H9 (cell line): ENCODE data around the gene ANKRD22. TPM values are rescaled to one million over a fixed set of nuclear protein-coding genes. Genes with fewer than 3 reads are reported as not detected.

Source experiments
- DNase-seq: peaks from one replicate; pipeline ENCODE4 v3.0.0-alpha.2; 2017
- H2AFZ ChIP-seq: one replicate; pipeline ENCODE4 v1.6.1; 2013; ENCODE audit warnings: mild to moderate bottlenecking, low read length, control low read depth, moderate library complexity
- H2AK5ac ChIP-seq: 2 replicates; pipeline ENCODE4 v1.6.1; 2013; ENCODE audit warnings: low read length, control low read depth, mixed read lengths; ENCODE audit not compliant: insufficient read length
- H2BK120ac ChIP-seq: one replicate; pipeline ENCODE4 v1.6.1; 2013; ENCODE audit warnings: low read depth, mild to moderate bottlenecking, low read length, control low read depth, inconsistent platforms; ENCODE audit not compliant: poor library complexity, severe bottlenecking
- H2BK12ac ChIP-seq: 2 replicates; pipeline ENCODE4 v1.6.1; 2013; ENCODE audit warnings: low read length, control low read depth, mixed read lengths, low read depth; ENCODE audit not compliant: insufficient read length
- H2BK15ac ChIP-seq: 2 replicates; pipeline ENCODE4 v1.6.1; 2013; ENCODE audit warnings: low read depth, low read length, control low read depth
- H2BK20ac ChIP-seq: one replicate; pipeline ENCODE4 v1.6.1; 2013; ENCODE audit warnings: low read depth, mild to moderate bottlenecking, low read length, control low read depth, inconsistent platforms; ENCODE audit not compliant: poor library complexity, severe bottlenecking
- H2BK5ac ChIP-seq: 2 replicates; pipeline ENCODE4 v1.6.1; 2013; ENCODE audit warnings: low read length, control low read depth, mixed read lengths; ENCODE audit not compliant: insufficient read length
- H3K14ac ChIP-seq: 2 replicates; pipeline ENCODE4 v1.6.1; 2013; ENCODE audit warnings: low read length, control low read depth; ENCODE audit not compliant: insufficient read depth
- H3K18ac ChIP-seq: 2 replicates; pipeline ENCODE4 v1.6.1; 2013; ENCODE audit warnings: low read depth, mild to moderate bottlenecking, mixed read lengths, low read length, control low read depth; ENCODE audit not compliant: insufficient read length
- H3K23ac ChIP-seq: 2 replicates; pipeline ENCODE4 v1.6.1; 2013; ENCODE audit warnings: low read length, control low read depth, mixed read lengths, low read depth; ENCODE audit not compliant: insufficient read length
- H3K23me2 ChIP-seq: 2 replicates; pipeline ENCODE4 v1.6.1; 2013; ENCODE audit warnings: low read depth, mild to moderate bottlenecking, mixed read lengths, low read length, control low read depth; ENCODE audit not compliant: insufficient read length, poor library complexity, severe bottlenecking
- H3K27ac ChIP-seq: 2 replicates; pipeline ENCODE4 v1.5.1; 2013; ENCODE audit warnings: low read length, control low read depth, mixed read lengths, low read depth; ENCODE audit not compliant: insufficient read length
- H3K27me3 ChIP-seq: 2 replicates; pipeline ENCODE4 v1.6.1; 2013; ENCODE audit warnings: low read length, control low read depth, inconsistent platforms; ENCODE audit not compliant: insufficient read depth
- H3K4ac ChIP-seq: 2 replicates; pipeline ENCODE4 v1.6.1; 2013; ENCODE audit warnings: low read depth, mild to moderate bottlenecking, control low read depth, inconsistent platforms, low read length, moderate library complexity
- H3K4me1 ChIP-seq: 2 replicates; pipeline ENCODE4 v1.6.1; 2013; ENCODE audit warnings: low read length, control low read depth, inconsistent platforms; ENCODE audit not compliant: insufficient read depth
- H3K4me2 ChIP-seq: 2 replicates; pipeline ENCODE4 v1.6.1; 2013; ENCODE audit warnings: low read length, control low read depth, mixed read lengths; ENCODE audit not compliant: insufficient read length, insufficient read depth
- H3K56ac ChIP-seq: 2 replicates; pipeline ENCODE4 v1.6.1; 2013; ENCODE audit warnings: low read depth, mild to moderate bottlenecking, mixed read lengths, low read length, control low read depth; ENCODE audit not compliant: insufficient read length
- H3K79me1 ChIP-seq: 2 replicates; pipeline ENCODE4 v1.6.1; 2013; ENCODE audit warnings: low read depth, mild to moderate bottlenecking, moderate library complexity, low read length, control low read depth, inconsistent platforms; ENCODE audit not compliant: insufficient read depth, poor library complexity, severe bottlenecking
- H3K79me2 ChIP-seq: 2 replicates; pipeline ENCODE4 v1.6.1; 2013; ENCODE audit warnings: low read length, control low read depth, inconsistent platforms; ENCODE audit not compliant: insufficient read depth
- H3K9ac ChIP-seq: 2 replicates; pipeline ENCODE4 v1.6.1; 2013; ENCODE audit warnings: low read length, control low read depth, mixed read lengths; ENCODE audit not compliant: insufficient read length; ENCODE audit errors: extremely low read depth
- H3K9me3 ChIP-seq: one replicate; pipeline ENCODE4 v1.6.1; 2013; ENCODE audit warnings: low read depth, low read length, inconsistent platforms; ENCODE audit not compliant: control insufficient read depth
- H3T11ph ChIP-seq: one replicate; pipeline ENCODE4 v1.6.1; 2013; ENCODE audit warnings: mild to moderate bottlenecking, low read length, control low read depth, inconsistent platforms
- H4K20me1 ChIP-seq: one replicate; pipeline ENCODE4 v1.6.1; 2013; ENCODE audit not compliant: control insufficient read depth, insufficient read length, insufficient read depth
- H4K5ac ChIP-seq: 2 replicates; pipeline ENCODE4 v1.6.1; 2013; ENCODE audit warnings: low read depth, mild to moderate bottlenecking, mixed read lengths, low read length, control low read depth; ENCODE audit not compliant: insufficient read length
- H4K8ac ChIP-seq: replicated peaks from 2 replicates; pipeline ENCODE4 v1.6.1; 2013; ENCODE audit warnings: low read length, control low read depth, mixed read lengths, low read depth; ENCODE audit not compliant: insufficient read length
- H4K91ac ChIP-seq: 2 replicates; pipeline ENCODE4 v1.6.1; 2013; ENCODE audit warnings: low read depth, mild to moderate bottlenecking, moderate library complexity, mixed read lengths, low read length, control low read depth; ENCODE audit not compliant: insufficient read length
- H3K27ac Mint-ChIP-seq, 3 experiments: 2 replicates in 2 of 3; 3 replicates in 1 of 3; pipeline ENCODE4 v1.8.0; 2020 to 2021; ENCODE audit warnings: mixed read lengths in 3 of 3, mild to moderate bottlenecking in 1 of 3, moderate library complexity in 1 of 3
- H3K27me3 Mint-ChIP-seq: 2 replicates; pipeline ENCODE4 v1.8.0; 2021; ENCODE audit warnings: low read depth, mild to moderate bottlenecking, moderate library complexity, mixed read lengths
- H3K36me3 Mint-ChIP-seq, 3 experiments: 2 replicates in 2 of 3; 3 replicates in 1 of 3; pipeline ENCODE4 v1.8.0; 2020 to 2021; ENCODE audit warnings: low read depth in 3 of 3, mixed read lengths in 3 of 3; ENCODE audit not compliant: insufficient read depth in 1 of 3
- H3K4me1 Mint-ChIP-seq, 2 experiments: 2 replicates each; pipeline ENCODE4 v1.8.0; 2020; ENCODE audit warnings: mixed read lengths in 2 of 2
- H3K4me3 Mint-ChIP-seq, 2 experiments: 2 replicates in 1 of 2; 3 replicates in 1 of 2; pipeline ENCODE4 v1.8.0; 2020 to 2021; ENCODE audit warnings: mild to moderate bottlenecking in 2 of 2, mixed read lengths in 2 of 2, moderate library complexity in 1 of 2
- H3K9me3 Mint-ChIP-seq, 2 experiments: 2 replicates in 1 of 2; 3 replicates in 1 of 2; pipeline ENCODE4 v1.8.0; 2020; ENCODE audit warnings: mild to moderate bottlenecking in 2 of 2, mixed read lengths in 2 of 2, moderate library complexity in 1 of 2
- WGBS: extraction: QIAGEN DNeasy Blood & Tissue Kit; methylation state at CpG from one replicate; pipeline ENCODE4 v1.1.7; 2013; ENCODE audit warnings: missing lambda C conversion rate, low lambda C conversion rate, mixed read lengths; ENCODE audit not compliant: insufficient read length; ENCODE audit errors: extremely low coverage; 5-methylcytosine and 5-hydroxymethylcytosine counted together
- total RNA-seq: library from RNA; stranded (reverse); gene quantifications from 2 replicates; pipeline ENCODE4 v1.2.1, GENCODE V29; 2021
- TF ChIP-seq, protein P1 (sequence below): fragments of 200-600 bp; sonication (generic); conservative IDR thresholded peaks from 3 replicates; pipeline ENCODE4 v1.8.0; 2021; ENCODE audit warnings: antibody characterized with exemption, mild to moderate bottlenecking

Gene ANKRD22
- total RNA-seq, 1 experiment from 2014 or later, result not detected

DNA sequence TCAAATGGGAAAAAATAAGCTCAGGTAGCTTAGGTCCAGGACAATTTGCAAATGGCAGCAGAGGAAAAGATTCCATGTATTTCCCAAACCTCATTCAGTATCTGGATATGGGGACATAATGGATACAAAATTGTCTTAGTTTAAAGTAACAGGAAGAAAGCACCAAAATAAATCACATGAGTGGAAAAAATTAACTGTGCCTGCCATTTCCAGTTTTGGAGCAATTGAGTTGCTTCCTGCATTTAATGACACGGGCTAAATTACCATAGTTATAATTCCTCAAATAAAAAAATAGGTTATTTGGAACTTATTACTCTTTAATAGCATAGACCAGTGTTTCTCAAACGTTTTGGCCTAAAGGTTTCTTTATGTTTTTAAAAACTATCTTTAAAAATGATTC, 22.1 kb upstream of the ANKRD22 start:
- TF ChIP-seq, protein P1, sequence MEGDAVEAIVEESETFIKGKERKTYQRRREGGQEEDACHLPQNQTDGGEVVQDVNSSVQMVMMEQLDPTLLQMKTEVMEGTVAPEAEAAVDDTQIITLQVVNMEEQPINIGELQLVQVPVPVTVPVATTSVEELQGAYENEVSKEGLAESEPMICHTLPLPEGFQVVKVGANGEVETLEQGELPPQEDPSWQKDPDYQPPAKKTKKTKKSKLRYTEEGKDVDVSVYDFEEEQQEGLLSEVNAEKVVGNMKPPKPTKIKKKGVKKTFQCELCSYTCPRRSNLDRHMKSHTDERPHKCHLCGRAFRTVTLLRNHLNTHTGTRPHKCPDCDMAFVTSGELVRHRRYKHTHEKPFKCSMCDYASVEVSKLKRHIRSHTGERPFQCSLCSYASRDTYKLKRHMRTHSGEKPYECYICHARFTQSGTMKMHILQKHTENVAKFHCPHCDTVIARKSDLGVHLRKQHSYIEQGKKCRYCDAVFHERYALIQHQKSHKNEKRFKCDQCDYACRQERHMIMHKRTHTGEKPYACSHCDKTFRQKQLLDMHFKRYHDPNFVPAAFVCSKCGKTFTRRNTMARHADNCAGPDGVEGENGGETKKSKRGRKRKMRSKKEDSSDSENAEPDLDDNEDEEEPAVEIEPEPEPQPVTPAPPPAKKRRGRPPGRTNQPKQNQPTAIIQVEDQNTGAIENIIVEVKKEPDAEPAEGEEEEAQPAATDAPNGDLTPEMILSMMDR, result no peak
- H3K23ac ChIP-seq, result no peak overlapping the region
- no peak overlapping the region for H2AFZ ChIP-seq
- H3K27ac ChIP-seq, result no peak overlapping the region
- H3K9me3 Mint-ChIP-seq, result peaks cover 0 to 3% of the 10 kb centered on the region in 2 experiments; a peak in 1 of 5 replicates
- H2BK12ac ChIP-seq, result no peak overlapping the region
- no peaks in the 10 kb centered on the region; the same call in 1 of the 2 replicates for H3K4me1 ChIP-seq
- H4K8ac ChIP-seq, result no peak overlapping the region
- H3K79me1 ChIP-seq, result no peaks in the 10 kb centered on the region
- no peak overlapping the region for H3T11ph ChIP-seq
- WGBS, result no CpG with 5 or more reads among the region's 2 CpGs
- H2BK15ac ChIP-seq, result no peak overlapping the region
- H3K9me3 ChIP-seq, result no peaks in the 10 kb centered on the region
- no peaks in the 10 kb centered on the region for H3K36me3 Mint-ChIP-seq
- H3K4ac ChIP-seq, result no peak overlapping the region
- no peak overlapping the region for H2BK120ac ChIP-seq
- no peak overlapping the region for H2BK5ac ChIP-seq
- peaks cover 9% of the 10 kb centered on the region for H3K27me3 Mint-ChIP-seq
- H3K4me1 Mint-ChIP-seq, result peaks cover 5 to 12% of the 10 kb centered on the region in 2 experiments; a peak in 3 of 4 replicates
- DNase-seq, result no peak
- H3K56ac ChIP-seq, result no peak overlapping the region
- H3K18ac ChIP-seq, result no peak overlapping the region
- H3K14ac ChIP-seq, result no peak overlapping the region
- no peak overlapping the region for H3K4me3 Mint-ChIP-seq
- no peaks in the 10 kb centered on the region for H3K23me2 ChIP-seq
- H4K91ac ChIP-seq, result no peak overlapping the region
- no peak overlapping the region for H2AK5ac ChIP-seq
- no peak overlapping the region for H2BK20ac ChIP-seq
- H3K27me3 ChIP-seq, result no peaks in the 10 kb centered on the region
- no peak overlapping the region for H4K5ac ChIP-seq
- H4K20me1 ChIP-seq, result no peaks in the 10 kb centered on the region
- H3K4me2 ChIP-seq, result no peak overlapping the region
- no peaks in the 10 kb centered on the region for H3K79me2 ChIP-seq
- H3K9ac ChIP-seq, result no peak overlapping the region
- H3K27ac Mint-ChIP-seq, result no peak overlapping the region
